Liver (tissue), 9 donors: ENCODE measurements around the gene CFAP65. TPM values are rescaled to one million over a fixed set of nuclear protein-coding genes. Genes with fewer than 3 reads are reported as not detected.

ENCODE experiments used
- DNase-seq: peaks from one replicate; pipeline ENCODE4 v3.0.0-alpha.2; 2017; ENCODE audit warnings: low spot score
- H3K27ac ChIP-seq, 2 donors: one replicate each; pipeline ENCODE4 v1.7.0; 2013; ENCODE audit warnings: inconsistent platforms in 2 of 2, low read length in 2 of 2, control low read depth in 1 of 2, low read depth in 1 of 2, mild to moderate bottlenecking in 1 of 2
- H3K27me3 ChIP-seq, 4 donors: one replicate each; pipeline versions ENCODE4 v1.6.1 to v1.7.0; 2013; ENCODE audit warnings: low read length in 3 of 4, inconsistent platforms in 1 of 4, mild to moderate bottlenecking in 1 of 4, moderate library complexity in 1 of 4; ENCODE audit not compliant: control insufficient read depth in 4 of 4, insufficient read depth in 4 of 4
- H3K36me3 ChIP-seq, 4 donors: one replicate each; pipeline versions ENCODE4 v1.6.1 to v1.7.0; 2013; ENCODE audit warnings: low read length in 3 of 4, mild to moderate bottlenecking in 3 of 4, low read depth in 1 of 4, moderate library complexity in 1 of 4; ENCODE audit not compliant: control insufficient read depth in 4 of 4, insufficient read depth in 3 of 4
- H3K4me1 ChIP-seq, 4 donors: one replicate each; pipeline versions ENCODE4 v1.6.1 to v1.7.0; 2013; ENCODE audit warnings: low read length in 3 of 4, mild to moderate bottlenecking in 3 of 4, moderate library complexity in 1 of 4; ENCODE audit not compliant: control insufficient read depth in 4 of 4, insufficient read depth in 4 of 4
- H3K4me3 ChIP-seq, 3 donors: one replicate each; pipeline versions ENCODE4 v1.6.1 to v1.7.0; 2013; ENCODE audit warnings: low read length in 3 of 3, control low read depth in 1 of 3, low read depth in 1 of 3, mild to moderate bottlenecking in 1 of 3
- H3K9ac ChIP-seq, 2 donors: one replicate each; pipeline ENCODE4 v1.7.0; 2013; ENCODE audit warnings: low read length in 2 of 2, mild to moderate bottlenecking in 2 of 2, moderate library complexity in 2 of 2, control low read depth in 1 of 2, low read depth in 1 of 2
- H3K9me3 ChIP-seq, 4 donors: one replicate each; pipeline versions ENCODE4 v1.6.1 to v1.7.0; 2013; ENCODE audit warnings: low read length in 3 of 4; ENCODE audit not compliant: control insufficient read depth in 4 of 4
- EGR1 ChIP-seq, 2 donors: IDR thresholded peaks; 2 replicates each; pipeline ENCODE4 v1.6.1; 2016 to 2018; ENCODE audit warnings: antibody characterized with exemption in 2 of 2, low read depth in 2 of 2
- FOXA1 ChIP-seq: IDR thresholded peaks from 2 replicates; pipeline ENCODE4 v1.6.1; 2016; ENCODE audit warnings: antibody characterized with exemption
- FOXA2 ChIP-seq: IDR thresholded peaks from 2 replicates; pipeline ENCODE4 v1.6.1; 2016; ENCODE audit warnings: antibody characterized with exemption
- GABPA ChIP-seq, 2 donors: IDR thresholded peaks in 1 of 2; conservative IDR thresholded peaks in 1 of 2; 2 replicates each; pipeline ENCODE4 v1.6.1; 2016; ENCODE audit warnings: antibody characterized with exemption in 2 of 2, mild to moderate bottlenecking in 1 of 2, moderate library complexity in 1 of 2
- HNF4A ChIP-seq, 2 donors: conservative IDR thresholded peaks; 2 replicates each; pipeline ENCODE4 v1.6.1; 2016; ENCODE audit warnings: antibody characterized with exemption in 2 of 2, mild to moderate bottlenecking in 2 of 2
- HNF4G ChIP-seq: IDR thresholded peaks from 2 replicates; pipeline ENCODE4 v1.6.1; 2016; ENCODE audit warnings: antibody characterized with exemption
- JUND ChIP-seq, 2 donors: IDR thresholded peaks; 2 replicates each; pipeline ENCODE4 v1.6.1; 2016; ENCODE audit warnings: antibody characterized with exemption in 2 of 2
- NR2F2 ChIP-seq: IDR thresholded peaks from 2 replicates; pipeline ENCODE4 v1.6.1; 2016; ENCODE audit warnings: antibody characterized with exemption
- RAD21 ChIP-seq, 2 donors: IDR thresholded peaks; 2 replicates each; pipeline ENCODE4 v1.6.1; 2016; ENCODE audit warnings: antibody characterized with exemption in 2 of 2, mild to moderate bottlenecking in 2 of 2
- RXRA ChIP-seq, 2 donors: IDR thresholded peaks; 2 replicates each; pipeline ENCODE4 v1.6.1; 2017 to 2018; ENCODE audit warnings: antibody characterized with exemption in 2 of 2, mild to moderate bottlenecking in 1 of 2
- SP1 ChIP-seq: IDR thresholded peaks from 2 replicates; pipeline ENCODE4 v1.6.1; 2018; ENCODE audit warnings: antibody characterized with exemption, mild to moderate bottlenecking
- TAF1 ChIP-seq: conservative IDR thresholded peaks from 2 replicates; pipeline ENCODE4 v1.6.1; 2016; ENCODE audit warnings: antibody characterized with exemption, mild to moderate bottlenecking
- YY1 ChIP-seq: IDR thresholded peaks from 2 replicates; pipeline ENCODE4 v1.6.1; 2016; ENCODE audit warnings: antibody characterized with exemption, mild to moderate bottlenecking
- WGBS: extraction: QIAGEN DNeasy Blood & Tissue Kit; methylation state at CpG from one replicate; pipeline ENCODE4 v1.1.7; 2013; 5-methylcytosine and 5-hydroxymethylcytosine counted together
- polyA plus RNA-seq, 2 donors: library from polyadenylated mRNA; stranded (reverse) in 1 of 2; unstranded in 1 of 2; fragments of 200-250 nt in 1 of 2; fragments of >200 nt in 1 of 2; fragmentation: Nextera tagmentation in 1 of 2; extraction: Ambion mirVana in 1 of 2; gene quantifications; one replicate each; pipeline versions ENCODE4 v1.2.1 to v1.2.3, GENCODE V29; 2013 to 2015
- total RNA-seq, 2 donors: library from RNA; depleted of rRNA; stranded (reverse); fragments of >200 nt; gene quantifications; one replicate each; pipeline ENCODE4 v1.2.3, GENCODE V29; 2014
- TF ChIP-seq, protein P1 (sequence below): IDR thresholded peaks from 2 replicates; pipeline ENCODE4 v1.6.1; 2016; ENCODE audit warnings: antibody characterized with exemption
- TF ChIP-seq, protein P2 (sequence below): IDR thresholded peaks from 2 replicates; pipeline ENCODE4 v1.6.1; 2016; ENCODE audit warnings: antibody characterized with exemption, mild to moderate bottlenecking
- TF ChIP-seq, protein P3 (sequence below): fragments of 150-350 bp; IDR thresholded peaks from 2 replicates; pipeline ENCODE4 v1.5.1; 2017; ENCODE audit warnings: improper control_type of control experiment, low read depth, low read length; ENCODE audit not compliant: missing input control
- TF ChIP-seq, protein P4 (sequence below): IDR thresholded peaks from 2 replicates; pipeline ENCODE4 v1.6.1; 2016; ENCODE audit warnings: antibody characterized with exemption
- TF ChIP-seq, protein P5 (sequence below): IDR thresholded peaks from 2 replicates; pipeline ENCODE4 v1.6.1; 2016; ENCODE audit warnings: antibody characterized with exemption
- donor health status: healthy.
- donor health status: healthy.
- donor health status: healthy.
- donor health status: healthy.
- donor health status: healthy.

Gene CFAP65
- total and polyA plus RNA-seq, 4 donors: not detected

DNA sequence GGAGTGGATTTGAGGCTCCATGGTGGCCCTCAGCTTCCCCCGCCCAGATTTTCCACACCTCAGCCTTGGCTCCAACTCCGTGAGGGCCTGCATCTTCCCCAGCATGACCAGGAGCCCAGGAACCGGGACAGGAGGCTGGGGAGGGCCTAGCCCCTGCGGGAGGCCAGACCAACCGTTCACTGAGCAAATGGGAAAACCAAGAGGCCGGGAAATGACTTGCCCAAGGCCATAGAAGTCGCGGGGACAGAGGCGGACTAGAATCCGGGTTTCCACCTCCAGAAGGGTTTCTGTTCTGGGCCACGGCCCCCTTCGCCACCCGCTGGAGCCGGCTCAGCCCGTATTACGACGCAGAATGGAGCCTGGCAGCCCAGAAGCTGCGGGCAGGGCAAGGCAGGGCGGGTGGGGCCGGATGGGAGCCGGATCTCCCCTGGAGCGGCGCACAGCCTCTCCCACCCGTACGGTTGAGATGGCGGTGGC, 40.2 kb downstream of the CFAP65 start:
- peaks cover 4 to 44% (median 21%) of the 10 kb centered on the region in 4 donors for H3K4me1 ChIP-seq
- no peaks in the 10 kb centered on the region for H3K36me3 ChIP-seq
- H3K9ac ChIP-seq: no peak overlapping the region
- H3K9me3 ChIP-seq: no peaks in the 10 kb centered on the region
- 58% methylated on average over 26 of the region's 26 CpGs for WGBS
- H3K27me3 ChIP-seq: no peaks in the 10 kb centered on the region
- TF ChIP-seq, protein P1, sequence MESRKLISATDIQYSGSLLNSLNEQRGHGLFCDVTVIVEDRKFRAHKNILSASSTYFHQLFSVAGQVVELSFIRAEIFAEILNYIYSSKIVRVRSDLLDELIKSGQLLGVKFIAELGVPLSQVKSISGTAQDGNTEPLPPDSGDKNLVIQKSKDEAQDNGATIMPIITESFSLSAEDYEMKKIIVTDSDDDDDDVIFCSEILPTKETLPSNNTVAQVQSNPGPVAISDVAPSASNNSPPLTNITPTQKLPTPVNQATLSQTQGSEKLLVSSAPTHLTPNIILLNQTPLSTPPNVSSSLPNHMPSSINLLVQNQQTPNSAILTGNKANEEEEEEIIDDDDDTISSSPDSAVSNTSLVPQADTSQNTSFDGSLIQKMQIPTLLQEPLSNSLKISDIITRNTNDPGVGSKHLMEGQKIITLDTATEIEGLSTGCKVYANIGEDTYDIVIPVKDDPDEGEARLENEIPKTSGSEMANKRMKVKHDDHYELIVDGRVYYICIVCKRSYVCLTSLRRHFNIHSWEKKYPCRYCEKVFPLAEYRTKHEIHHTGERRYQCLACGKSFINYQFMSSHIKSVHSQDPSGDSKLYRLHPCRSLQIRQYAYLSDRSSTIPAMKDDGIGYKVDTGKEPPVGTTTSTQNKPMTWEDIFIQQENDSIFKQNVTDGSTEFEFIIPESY: no peak
- no peak for TF ChIP-seq HNF4G
- TF ChIP-seq SP1: no peak
- TF ChIP-seq YY1: no peak
- no peak for TF ChIP-seq GABPA (IDR thresholded peaks at IDR 0.05 in 1 of 2, conservative IDR thresholded peaks at IDR 0.05 in 1 of 2)
- no peak for TF ChIP-seq JUND (IDR thresholded peaks at IDR 0.05)
- no peak for TF ChIP-seq EGR1 (IDR thresholded peaks at IDR 0.05; ENCODE audit: low read depth in 2 of 2)
- TF ChIP-seq, protein P2, sequence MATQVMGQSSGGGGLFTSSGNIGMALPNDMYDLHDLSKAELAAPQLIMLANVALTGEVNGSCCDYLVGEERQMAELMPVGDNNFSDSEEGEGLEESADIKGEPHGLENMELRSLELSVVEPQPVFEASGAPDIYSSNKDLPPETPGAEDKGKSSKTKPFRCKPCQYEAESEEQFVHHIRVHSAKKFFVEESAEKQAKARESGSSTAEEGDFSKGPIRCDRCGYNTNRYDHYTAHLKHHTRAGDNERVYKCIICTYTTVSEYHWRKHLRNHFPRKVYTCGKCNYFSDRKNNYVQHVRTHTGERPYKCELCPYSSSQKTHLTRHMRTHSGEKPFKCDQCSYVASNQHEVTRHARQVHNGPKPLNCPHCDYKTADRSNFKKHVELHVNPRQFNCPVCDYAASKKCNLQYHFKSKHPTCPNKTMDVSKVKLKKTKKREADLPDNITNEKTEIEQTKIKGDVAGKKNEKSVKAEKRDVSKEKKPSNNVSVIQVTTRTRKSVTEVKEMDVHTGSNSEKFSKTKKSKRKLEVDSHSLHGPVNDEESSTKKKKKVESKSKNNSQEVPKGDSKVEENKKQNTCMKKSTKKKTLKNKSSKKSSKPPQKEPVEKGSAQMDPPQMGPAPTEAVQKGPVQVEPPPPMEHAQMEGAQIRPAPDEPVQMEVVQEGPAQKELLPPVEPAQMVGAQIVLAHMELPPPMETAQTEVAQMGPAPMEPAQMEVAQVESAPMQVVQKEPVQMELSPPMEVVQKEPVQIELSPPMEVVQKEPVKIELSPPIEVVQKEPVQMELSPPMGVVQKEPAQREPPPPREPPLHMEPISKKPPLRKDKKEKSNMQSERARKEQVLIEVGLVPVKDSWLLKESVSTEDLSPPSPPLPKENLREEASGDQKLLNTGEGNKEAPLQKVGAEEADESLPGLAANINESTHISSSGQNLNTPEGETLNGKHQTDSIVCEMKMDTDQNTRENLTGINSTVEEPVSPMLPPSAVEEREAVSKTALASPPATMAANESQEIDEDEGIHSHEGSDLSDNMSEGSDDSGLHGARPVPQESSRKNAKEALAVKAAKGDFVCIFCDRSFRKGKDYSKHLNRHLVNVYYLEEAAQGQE: no peak
- no peak for TF ChIP-seq TAF1
- no peak for TF ChIP-seq RXRA (IDR thresholded peaks at IDR 0.05)
- no peak for TF ChIP-seq NR2F2
- TF ChIP-seq, protein P3, sequence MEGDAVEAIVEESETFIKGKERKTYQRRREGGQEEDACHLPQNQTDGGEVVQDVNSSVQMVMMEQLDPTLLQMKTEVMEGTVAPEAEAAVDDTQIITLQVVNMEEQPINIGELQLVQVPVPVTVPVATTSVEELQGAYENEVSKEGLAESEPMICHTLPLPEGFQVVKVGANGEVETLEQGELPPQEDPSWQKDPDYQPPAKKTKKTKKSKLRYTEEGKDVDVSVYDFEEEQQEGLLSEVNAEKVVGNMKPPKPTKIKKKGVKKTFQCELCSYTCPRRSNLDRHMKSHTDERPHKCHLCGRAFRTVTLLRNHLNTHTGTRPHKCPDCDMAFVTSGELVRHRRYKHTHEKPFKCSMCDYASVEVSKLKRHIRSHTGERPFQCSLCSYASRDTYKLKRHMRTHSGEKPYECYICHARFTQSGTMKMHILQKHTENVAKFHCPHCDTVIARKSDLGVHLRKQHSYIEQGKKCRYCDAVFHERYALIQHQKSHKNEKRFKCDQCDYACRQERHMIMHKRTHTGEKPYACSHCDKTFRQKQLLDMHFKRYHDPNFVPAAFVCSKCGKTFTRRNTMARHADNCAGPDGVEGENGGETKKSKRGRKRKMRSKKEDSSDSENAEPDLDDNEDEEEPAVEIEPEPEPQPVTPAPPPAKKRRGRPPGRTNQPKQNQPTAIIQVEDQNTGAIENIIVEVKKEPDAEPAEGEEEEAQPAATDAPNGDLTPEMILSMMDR: no peak
- DNase-seq: no peak
- peak overlapping the region in 1 of 3 donors; percentile 46 for H3K4me3 ChIP-seq
- H3K27ac ChIP-seq: no peak overlapping the region

DNA sequence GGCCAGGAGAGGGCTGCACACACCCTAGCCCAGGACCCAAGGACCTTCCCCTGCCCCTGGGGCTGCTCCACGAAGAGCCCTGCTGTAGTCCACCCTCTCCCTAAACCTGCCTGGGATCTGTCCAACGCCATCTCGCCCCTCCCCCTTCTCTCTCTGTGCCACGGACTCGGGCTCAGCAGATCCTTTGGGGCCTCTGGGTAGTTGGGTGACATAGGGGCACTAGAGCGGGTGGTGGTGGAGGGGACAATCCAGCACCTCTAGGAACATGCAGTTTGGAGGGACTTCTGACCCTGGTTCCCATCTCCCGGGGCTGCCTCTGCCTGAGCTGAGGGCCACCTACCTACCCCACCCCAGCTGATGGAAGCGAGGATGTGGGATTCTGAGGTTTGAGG, 40.8 kb downstream of the CFAP65 start:
- no peak overlapping the region for H3K4me3 ChIP-seq
- H3K27ac ChIP-seq: no peak overlapping the region
- no peaks in the 10 kb centered on the region for H3K9me3 ChIP-seq
- H3K9ac ChIP-seq: no peak overlapping the region
- TF ChIP-seq, protein P4, sequence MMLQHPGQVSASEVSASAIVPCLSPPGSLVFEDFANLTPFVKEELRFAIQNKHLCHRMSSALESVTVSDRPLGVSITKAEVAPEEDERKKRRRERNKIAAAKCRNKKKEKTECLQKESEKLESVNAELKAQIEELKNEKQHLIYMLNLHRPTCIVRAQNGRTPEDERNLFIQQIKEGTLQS: no peak
- TF ChIP-seq FOXA1 (no peak), RAD21 (IDR thresholded peaks at IDR 0.05) (no peak), YY1 (no peak), HNF4A (conservative IDR thresholded peaks at IDR 0.05) (no peak), TAF1 (no peak), FOXA2 (no peak)
- TF ChIP-seq, protein P3: no peak
- TF ChIP-seq, protein P2: no peak
- TF ChIP-seq, protein P5, sequence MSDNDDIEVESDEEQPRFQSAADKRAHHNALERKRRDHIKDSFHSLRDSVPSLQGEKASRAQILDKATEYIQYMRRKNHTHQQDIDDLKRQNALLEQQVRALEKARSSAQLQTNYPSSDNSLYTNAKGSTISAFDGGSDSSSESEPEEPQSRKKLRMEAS: no peak
- H3K4me1 ChIP-seq: peaks cover 7 to 49% (median 24%) of the 10 kb centered on the region in 4 donors
- 47% methylated on average over 8 of the region's 8 CpGs for WGBS
- H3K27me3 ChIP-seq: peaks cover 0 to 3% (median under 1%) of the 10 kb centered on the region in 4 donors
- DNase-seq: no peak
- no peaks in the 10 kb centered on the region for H3K36me3 ChIP-seq
